Stomach (tissue), 9 donors: Measurements from ENCODE around the gene CARD19. TPM values are rescaled to one million over a fixed set of nuclear protein-coding genes. Genes with fewer than 3 reads are reported as not detected.

Source experiments
- DNase-seq, 2 donors: peaks; one replicate each; pipeline versions ENCODE4 v3.0.0 to v3.0.0-alpha.2; 2013 to 2019
- H3K27ac ChIP-seq, 5 donors: fragments of 200-600 bp in 4 of 5; sonication (generic) in 4 of 5; one replicate each; pipeline ENCODE4 v1.5.1; 2013 to 2019; ENCODE audit warnings: mild to moderate bottlenecking in 1 of 5, moderate library complexity in 1 of 5
- H3K27me3 ChIP-seq, 3 donors: fragments of 200-600 bp; sonication (generic); one replicate each; pipeline ENCODE4 v1.5.1; 2017 to 2019; ENCODE audit warnings: mixed run types in 1 of 3
- H3K36me3 ChIP-seq, 4 donors: fragments of 200-600 bp; sonication (generic); 1 replicate in 3 of 4; 2 replicates in 1 of 4; pipeline ENCODE4 v1.5.1; 2016 to 2019
- H3K4me1 ChIP-seq, 4 donors: fragments of 200-600 bp; sonication (generic); one replicate each; pipeline ENCODE4 v1.5.1; 2016 to 2019
- H3K4me3 ChIP-seq, 4 donors: fragments of 200-600 bp; sonication (generic) in 3 of 4; one replicate each; pipeline ENCODE4 v1.5.1; 2016 to 2019; ENCODE audit warnings: mild to moderate bottlenecking in 1 of 4
- H3K9me3 ChIP-seq, 4 donors: fragments of 200-600 bp; sonication (generic); one replicate each; pipeline ENCODE4 v1.5.1; 2016 to 2019
- EP300 ChIP-seq: sonication (generic); formaldehyde crosslinking; IDR thresholded peaks from one replicate; pipeline ENCODE4 v1.6.1; 2017; ENCODE audit warnings: antibody characterized with exemption
- POLR2A ChIP-seq, 4 donors: fragments of 450-650 bp; IDR thresholded peaks; one replicate each; pipeline ENCODE4 v1.6.1; 2016; ENCODE audit warnings: antibody characterized with exemption in 4 of 4, control low read depth in 2 of 4, mild to moderate bottlenecking in 1 of 4, moderate library complexity in 1 of 4
- POLR2AphosphoS5 ChIP-seq, 3 donors: sonication (generic); formaldehyde crosslinking; IDR thresholded peaks; one replicate each; pipeline ENCODE4 v1.6.1; 2016; ENCODE audit warnings: antibody characterized with exemption in 3 of 3
- WGBS, 5 donors: extraction: QIAGEN DNeasy Blood & Tissue Kit in 3 of 5; methylation state at CpG; one replicate each; pipeline versions ENCODE4 v1.1.5 to v1.1.7; 2013 to 2018; 5-methylcytosine and 5-hydroxymethylcytosine counted together
- intact Hi-C: fragments of 100-400 bp; cut with DNase I; formaldehyde crosslinking; loops from one replicate; pipeline ENCODE4 v1.15.1; 2023; ENCODE audit warnings: low total_unique reads
- polyA plus RNA-seq, 3 donors: library from polyadenylated mRNA; stranded (reverse); fragments of 200-250 nt; gene quantifications; one replicate each; pipeline ENCODE4 v1.2.3, GENCODE V29; 2013
- total RNA-seq, 5 donors: library from RNA; depleted of rRNA; stranded (reverse); fragments of >200 nt; gene quantifications; one replicate each; pipeline versions ENCODE4 v1.1.0 to v1.2.3, GENCODE V29; 2014 to 2016
- TF ChIP-seq, protein P1 (sequence below), 7 experiments: fragments of 450-650 bp in 4 of 7; fragments of 200-600 bp in 3 of 7; sonication (generic) in 3 of 7; IDR thresholded peaks; one replicate each; pipeline ENCODE4 v1.5.1; 2016 to 2019; ENCODE audit warnings: antibody characterized with exemption in 7 of 7, control low read depth in 2 of 7, mild to moderate bottlenecking in 1 of 7
- donor health status: healthy with polysubstance abuse.
- donor health status: Bipolar disorder and iron deficiency.
- donor health status: healthy.

Gene CARD19
- total and polyA plus RNA-seq, 8 donors = 14.3 to 95.1 (median 45.6) TPM

- H3K4me1 ChIP-seq = peaks cover 2 to 70% (median 14%) of the 10 kb centered on the region in 4 donors
- H3K9me3 ChIP-seq = no peaks in the 10 kb centered on the region
- peaks cover 38 to 71% (median 62%) of the 10 kb centered on the region in 4 donors for H3K36me3 ChIP-seq
- 90 to 96% (median 94%) methylated on average over 10 to 14 of the region's 14 CpGs for WGBS, 5 donors
- H3K27me3 ChIP-seq = no peaks in the 10 kb centered on the region
- H3K27ac ChIP-seq = peak overlapping the region in 1 of 5 donors; percentile 66
- peak in 1 of 2 donors; percentile 4 for DNase-seq
- TF ChIP-seq POLR2AphosphoS5 (IDR thresholded peaks at IDR 0.05) (no peak), POLR2A (IDR thresholded peaks at IDR 0.05) (no peak), EP300 (no peak)
- TF ChIP-seq, protein P1, sequence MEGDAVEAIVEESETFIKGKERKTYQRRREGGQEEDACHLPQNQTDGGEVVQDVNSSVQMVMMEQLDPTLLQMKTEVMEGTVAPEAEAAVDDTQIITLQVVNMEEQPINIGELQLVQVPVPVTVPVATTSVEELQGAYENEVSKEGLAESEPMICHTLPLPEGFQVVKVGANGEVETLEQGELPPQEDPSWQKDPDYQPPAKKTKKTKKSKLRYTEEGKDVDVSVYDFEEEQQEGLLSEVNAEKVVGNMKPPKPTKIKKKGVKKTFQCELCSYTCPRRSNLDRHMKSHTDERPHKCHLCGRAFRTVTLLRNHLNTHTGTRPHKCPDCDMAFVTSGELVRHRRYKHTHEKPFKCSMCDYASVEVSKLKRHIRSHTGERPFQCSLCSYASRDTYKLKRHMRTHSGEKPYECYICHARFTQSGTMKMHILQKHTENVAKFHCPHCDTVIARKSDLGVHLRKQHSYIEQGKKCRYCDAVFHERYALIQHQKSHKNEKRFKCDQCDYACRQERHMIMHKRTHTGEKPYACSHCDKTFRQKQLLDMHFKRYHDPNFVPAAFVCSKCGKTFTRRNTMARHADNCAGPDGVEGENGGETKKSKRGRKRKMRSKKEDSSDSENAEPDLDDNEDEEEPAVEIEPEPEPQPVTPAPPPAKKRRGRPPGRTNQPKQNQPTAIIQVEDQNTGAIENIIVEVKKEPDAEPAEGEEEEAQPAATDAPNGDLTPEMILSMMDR (IDR thresholded peaks at IDR 0.05) = no peak
- intact Hi-C loops = no loop called here
- H3K4me3 ChIP-seq = no peak overlapping the region
Observed at GRCh38 chr9:93110311-93110855, 14.4 kb downstream of the CARD19 start.

- peak overlapping the region in 2 of 5 donors; percentile 73 to 82 for H3K27ac ChIP-seq
- H3K4me3 ChIP-seq = no peak overlapping the region
- peaks cover 38 to 71% (median 62%) of the 10 kb centered on the region in 4 donors for H3K36me3 ChIP-seq
- H3K9me3 ChIP-seq = no peaks in the 10 kb centered on the region
- H3K4me1 ChIP-seq = peaks cover under 1 to 73% (median 13%) of the 10 kb centered on the region in 4 donors
- TF ChIP-seq POLR2A (IDR thresholded peaks at IDR 0.05) (no peak), POLR2AphosphoS5 (IDR thresholded peaks at IDR 0.05) (no peak), EP300 (no peak)
- TF ChIP-seq, protein P1 (IDR thresholded peaks at IDR 0.05) = no peak
- peak in 1 of 2 donors; percentile 2 for DNase-seq
- intact Hi-C loops = no loop called here
- H3K27me3 ChIP-seq = no peaks in the 10 kb centered on the region
- WGBS, 5 donors = 88 to 94% (median 91%) methylated on average over 11 of the region's 11 CpGs
Observed at GRCh38 chr9:93111001-93111370, 15.0 kb downstream of the CARD19 start.

DNA sequence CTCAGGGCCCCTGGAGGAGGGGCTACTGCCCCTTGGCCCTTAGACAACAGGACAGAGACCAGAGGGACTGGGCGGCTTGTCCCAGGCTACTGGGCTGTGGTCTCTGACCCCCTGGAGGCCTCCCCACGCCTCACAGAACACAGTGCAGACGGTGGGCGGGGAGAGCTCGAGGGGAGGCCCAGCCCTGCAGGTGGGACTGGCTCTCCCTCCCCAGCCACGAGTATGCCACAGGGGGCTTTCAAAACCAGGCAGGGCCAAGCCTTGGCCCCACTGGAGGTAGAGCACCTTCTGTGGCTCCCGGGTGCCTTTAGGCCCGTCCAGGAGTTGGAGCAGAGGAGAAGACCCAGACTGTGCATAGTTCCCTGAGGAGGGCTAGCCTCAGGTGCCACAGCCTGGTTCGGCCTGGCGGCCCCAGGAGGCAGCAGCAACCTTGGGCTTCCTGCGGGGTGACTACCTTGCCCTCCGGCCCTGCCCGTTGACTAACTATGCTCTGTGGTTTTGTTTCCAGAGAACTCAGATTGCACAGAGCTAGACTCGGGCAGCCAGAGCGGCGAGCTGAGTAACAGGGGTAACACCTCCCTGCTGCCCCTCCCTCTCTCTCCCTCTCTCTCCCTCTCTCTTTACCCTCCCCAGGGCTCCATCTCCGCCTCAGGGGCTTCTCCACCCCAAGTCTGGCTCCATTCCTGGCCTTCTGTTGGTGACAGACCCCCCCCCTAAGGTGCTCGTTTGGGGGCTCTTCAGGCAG is 15.5 kb downstream of the CARD19 start:
- peak in 1 of 2 donors; percentile 11 for DNase-seq
- H3K4me1 ChIP-seq = peaks cover 5 to 76% (median 16%) of the 10 kb centered on the region in 4 donors
- H3K27ac ChIP-seq = peak overlapping the region in 3 of 5 donors; percentile 4 to 82 (median 73)
- TF ChIP-seq POLR2AphosphoS5 (IDR thresholded peaks at IDR 0.05) = no peak
- TF ChIP-seq EP300 = no peak
- no peak for TF ChIP-seq POLR2A (IDR thresholded peaks at IDR 0.05)
- TF ChIP-seq, protein P1 (IDR thresholded peaks at IDR 0.05) = no peak
- no peaks in the 10 kb centered on the region for H3K27me3 ChIP-seq
- no peaks in the 10 kb centered on the region for H3K9me3 ChIP-seq
- WGBS, 5 donors = 80 to 93% (median 84%) methylated on average over 16 to 18 of the region's 18 CpGs
- peaks cover 38 to 71% (median 62%) of the 10 kb centered on the region in 4 donors for H3K36me3 ChIP-seq
- no peak overlapping the region for H3K4me3 ChIP-seq
- intact Hi-C loops = no loop called here

- Histone ChIP-seq H3K9me3 (no peaks in the 10 kb centered on the region), H3K4me1 (peaks cover 5 to 71% (median 14%) of the 10 kb centered on the region in 4 donors), H3K27me3 (no peaks in the 10 kb centered on the region), H3K36me3 (peaks cover 38 to 71% (median 62%) of the 10 kb centered on the region in 4 donors), H3K4me3 (no peak overlapping the region), H3K27ac (peak overlapping the region in 3 of 5 donors; percentile 4 to 82 (median 73))
- DNase-seq = peak in 1 of 2 donors; percentile 3
- intact Hi-C loops = no loop called here
- TF ChIP-seq EP300 = no peak
- no peak for TF ChIP-seq POLR2AphosphoS5 (IDR thresholded peaks at IDR 0.05)
- TF ChIP-seq, protein P1 (IDR thresholded peaks at IDR 0.05) = no peak
- no peak for TF ChIP-seq POLR2A (IDR thresholded peaks at IDR 0.05)
- WGBS, 5 donors = 81 to 87% (median 86%) methylated on average over 9 to 15 of the region's 15 CpGs
Observed at GRCh38 chr9:93112116-93112863, 16.3 kb downstream of the CARD19 start.
